ENCODE data around the gene NRP1. TPM values are rescaled to one million over a fixed set of nuclear protein-coding genes. Genes with fewer than 3 reads are reported as not detected.

Gene NRP1
- total RNA-seq, 4 donors from 2014 or later: 20.4 to 29.0 (median 22.1) TPM

DNA sequence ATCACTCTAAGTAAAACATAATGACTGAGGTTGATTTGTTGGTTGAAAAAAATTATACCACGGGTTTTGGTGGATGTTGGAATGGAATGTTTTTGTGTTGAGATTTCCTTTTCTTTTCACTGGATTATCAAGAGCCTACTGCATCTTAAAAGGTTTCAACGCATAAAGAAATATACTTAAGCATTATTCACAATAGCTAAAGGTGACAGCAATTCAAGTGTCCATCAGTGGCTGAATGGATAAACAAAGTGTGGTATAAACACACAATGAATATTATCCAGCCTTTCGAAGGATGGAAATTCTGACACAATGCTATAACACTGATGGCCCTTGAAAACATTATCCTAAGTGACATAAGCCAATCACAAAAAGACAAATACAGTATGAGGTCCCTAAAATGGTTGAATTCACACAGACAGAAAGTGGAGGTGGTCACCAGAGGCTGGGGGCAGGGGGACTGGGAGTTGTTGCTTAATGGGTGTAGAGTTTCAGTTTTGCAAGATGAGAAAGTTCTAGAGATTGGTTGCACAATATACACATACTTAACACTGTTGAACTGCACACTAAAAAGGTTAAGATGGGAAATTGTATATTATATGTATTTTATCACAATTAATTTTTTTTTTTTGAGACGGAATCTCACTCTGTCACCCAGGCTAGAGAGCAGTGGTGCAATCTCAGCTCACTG, 122.3 kb downstream of the NRP1 start:
- in situ Hi-C loops (cut with MboI; ENCODE audit: low sequenced_read_pairs in 4 of 4): loop anchor here in 1 of 4 donors (25.0 kb wide), 1 partner anchor 100 kb away; no protein-coding TSS in a partner anchor
- no peaks in the 10 kb centered on the region for H3K9me3 ChIP-seq

GRCh38 chr10:33211106-33211878, 123.2 kb downstream of the NRP1 start:
- intact Hi-C loops (cut with DNase I; ENCODE audit: low total_unique reads) (no loop called here), in situ Hi-C loops (cut with MboI; ENCODE audit: low sequenced_read_pairs in 4 of 4) (loop anchor here in 1 of 4 donors (25.0 kb wide), 1 partner anchor 101 kb away; no protein-coding TSS in a partner anchor)
- peaks cover 0 to 30% of the 10 kb centered on the region in 2 donors for H3K36me3 ChIP-seq
- ATAC-seq (peak; percentile 56 to 59), DNase-seq (peak in 1 of 2 donors; percentile 49)
- H3K27me3 ChIP-seq: no peaks in the 10 kb centered on the region
- H3K4me3 ChIP-seq: no peak overlapping the region
- H3K27ac ChIP-seq: peak overlapping the region; percentile 44 to 57 (median 52)
- TF ChIP-seq CTCF (IDR thresholded peaks at IDR 0.05 in 4 of 5, conservative IDR thresholded peaks at IDR 0.05 in 1 of 5) (no peak), POLR2A (IDR thresholded peaks at IDR 0.05) (no peak)
- peaks cover 0 to 15% of the 10 kb centered on the region in 2 donors for H3K4me1 ChIP-seq
- H3K9me3 ChIP-seq: no peaks in the 10 kb centered on the region

More for the DNA sequence above, 122.3 kb downstream of the NRP1 start:
- peak overlapping the region; percentile 44 to 57 (median 52) for H3K27ac ChIP-seq
- ATAC-seq (peak in 1 of 2 donors; percentile 50), DNase-seq (no peak)
- peaks cover 0 to 23% of the 10 kb centered on the region in 2 donors for H3K36me3 ChIP-seq
- intact Hi-C loops (cut with DNase I; ENCODE audit: low total_unique reads): no loop called here
- H3K4me3 ChIP-seq: no peak overlapping the region
- peaks cover 0 to 20% of the 10 kb centered on the region in 2 donors for H3K4me1 ChIP-seq
- H3K27me3 ChIP-seq: no peaks in the 10 kb centered on the region
- no peak for TF ChIP-seq POLR2A (IDR thresholded peaks at IDR 0.05)

- Histone ChIP-seq H3K36me3 (peaks cover 0 to 30% of the 10 kb centered on the region in 2 donors), H3K4me3 (no peak overlapping the region), H3K9me3 (no peaks in the 10 kb centered on the region), H3K4me1 (peaks cover 0 to 15% of the 10 kb centered on the region in 2 donors), H3K27me3 (no peaks in the 10 kb centered on the region), H3K27ac (no peak overlapping the region)
- intact Hi-C loops (cut with DNase I; ENCODE audit: low total_unique reads): no loop called here
- in situ Hi-C loops (cut with MboI; ENCODE audit: low sequenced_read_pairs in 4 of 4): loop anchor here in 1 of 4 donors (25.0 kb wide), 1 partner anchor 102 kb away; no protein-coding TSS in a partner anchor
- DNase-seq (no peak), ATAC-seq (no peak)
- no peak for TF ChIP-seq POLR2A (IDR thresholded peaks at IDR 0.05)
- no peak for TF ChIP-seq CTCF (IDR thresholded peaks at IDR 0.05 in 4 of 5, conservative IDR thresholded peaks at IDR 0.05 in 1 of 5)
Observed at GRCh38 chr10:33209802-33210201, 124.7 kb downstream of the NRP1 start.

DNA sequence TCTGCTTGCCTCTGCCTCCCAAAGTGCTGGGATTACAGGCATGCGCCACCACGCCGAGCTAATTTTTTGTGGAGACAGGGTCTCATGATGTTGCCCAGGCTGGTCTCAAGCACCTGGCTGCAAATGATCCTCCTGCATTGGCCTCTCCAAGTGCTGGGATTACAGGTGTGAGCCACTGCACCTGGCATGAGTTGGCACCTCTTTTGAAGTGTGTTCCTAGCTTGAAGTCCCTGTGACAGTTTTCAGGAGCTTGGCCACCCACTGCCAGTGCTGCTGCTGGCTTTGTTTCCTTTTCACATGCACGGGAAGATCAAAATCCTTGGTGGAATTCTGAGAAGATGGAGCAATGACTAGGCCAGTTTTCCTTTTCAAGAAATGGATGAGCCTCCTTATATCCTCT, 126.3 kb downstream of the NRP1 start:
- Histone ChIP-seq H3K36me3 (peaks cover 0 to 20% of the 10 kb centered on the region in 2 donors), H3K9me3 (no peaks in the 10 kb centered on the region), H3K27ac (no peak overlapping the region), H3K27me3 (no peaks in the 10 kb centered on the region), H3K4me1 (peaks cover 0 to 17% of the 10 kb centered on the region in 2 donors), H3K4me3 (no peak overlapping the region)
- TF ChIP-seq CTCF (IDR thresholded peaks at IDR 0.05 in 4 of 5, conservative IDR thresholded peaks at IDR 0.05 in 1 of 5): no peak
- TF ChIP-seq POLR2A (IDR thresholded peaks at IDR 0.05): no peak
- in situ Hi-C loops (cut with MboI; ENCODE audit: low sequenced_read_pairs in 4 of 4): loop anchor here in 1 of 4 donors (25.0 kb wide), 1 partner anchor 104 kb away; no protein-coding TSS in a partner anchor
- DNase-seq: no peak
- intact Hi-C loops (cut with DNase I; ENCODE audit: low total_unique reads): no loop called here
- no peak for ATAC-seq

- ATAC-seq (no peak), DNase-seq (no peak)
- no peaks in the 10 kb centered on the region for H3K27me3 ChIP-seq
- no peak overlapping the region for H3K27ac ChIP-seq
- no peak overlapping the region for H3K4me3 ChIP-seq
- peaks cover 0 to 10% of the 10 kb centered on the region in 2 donors for H3K4me1 ChIP-seq
- intact Hi-C loops (cut with DNase I; ENCODE audit: low total_unique reads): no loop called here
- H3K36me3 ChIP-seq: peaks cover 0 to 35% of the 10 kb centered on the region in 2 donors
- H3K9me3 ChIP-seq: no peaks in the 10 kb centered on the region
- no peak for TF ChIP-seq CTCF (IDR thresholded peaks at IDR 0.05 in 4 of 5, conservative IDR thresholded peaks at IDR 0.05 in 1 of 5)
- in situ Hi-C loops (cut with MboI; ENCODE audit: low sequenced_read_pairs in 4 of 4): loop anchor here in 1 of 4 donors (25.0 kb wide), 1 partner anchor 108 kb away; no protein-coding TSS in a partner anchor
Observed at GRCh38 chr10:33204031-33204430, 130.4 kb downstream of the NRP1 start.
